ENCODE results near the gene PFAS. TPM values are rescaled to one million over a fixed set of nuclear protein-coding genes. Genes with fewer than 3 reads are reported as not detected.

The PFAS gene
- total RNA-seq, 4 donors from 2014 or later: 0.75 to 24.9 (median 8.9) TPM

DNA sequence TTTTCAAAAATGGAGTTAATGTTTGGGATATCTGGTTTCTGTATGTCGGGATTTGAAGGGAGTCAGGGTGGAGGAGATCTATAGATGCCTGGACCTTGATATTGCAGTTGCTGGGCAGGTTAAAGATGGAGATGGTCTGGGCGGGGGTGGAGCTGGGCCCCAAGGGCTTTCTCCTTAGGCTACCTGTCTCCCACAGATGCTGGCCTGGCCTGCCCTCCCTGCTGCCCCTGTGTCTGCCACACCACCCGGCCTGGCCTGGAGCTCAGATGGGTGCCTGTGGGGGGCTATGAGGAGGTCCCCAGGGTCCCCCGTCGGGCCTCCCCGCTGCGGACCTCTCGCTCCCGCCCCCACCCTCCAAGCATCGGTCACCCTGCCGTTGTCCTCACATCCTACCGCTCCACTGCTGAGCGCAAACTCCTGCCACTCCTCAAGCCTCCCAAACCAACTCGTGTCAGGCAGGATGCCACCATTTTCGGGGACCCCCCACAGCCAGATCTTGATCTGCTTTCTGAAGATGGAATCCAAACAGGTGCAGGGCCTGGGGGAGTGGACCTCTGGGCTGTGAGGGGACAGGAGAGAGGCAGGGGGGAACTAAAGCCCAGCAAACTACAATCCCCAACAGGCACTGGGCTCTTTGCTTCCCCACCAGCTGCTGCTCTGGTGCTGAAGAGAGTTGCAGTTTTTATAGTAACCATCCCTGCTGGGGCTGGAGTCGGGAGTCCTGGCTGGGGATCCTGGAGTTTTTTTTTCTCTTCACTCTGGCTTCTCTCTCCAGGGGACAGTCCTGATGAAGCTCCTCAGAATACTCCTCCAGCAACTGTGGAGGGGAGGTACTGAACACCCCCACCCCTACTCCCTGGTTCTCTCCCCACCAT lies 63.9 kb downstream of the PFAS start:
- Histone ChIP-seq H3K27me3 (peaks cover 76% of the 10 kb centered on the region), H3K4me3 (no peak overlapping the region), H3K27ac (no peak overlapping the region), H3K4me1 (peaks cover 0 to 8% (median 3%) of the 10 kb centered on the region in 4 donors), H3K36me3 (no peaks in the 10 kb centered on the region), H3K9me3 (no peaks in the 10 kb centered on the region)
- in situ Hi-C loops (cut with MboI; ENCODE audit: low pct_ligation_motif_present in 1 of 4, low pct_unique_long_range_greater_than_20kb in 1 of 4, low sequenced_read_pairs in 3 of 4) (loop anchor here in 2 of 4 donors (25.0 kb wide), 1 partner anchor 226 kb away; the partner anchor contains the start of gene ALOX12B (in 2 of the 2)), intact Hi-C loops (cut with DNase I; ENCODE audit: low total_unique reads) (no loop called here)
- TF ChIP-seq POLR2AphosphoS5 (IDR thresholded peaks at IDR 0.05): no peak
- no peak for TF ChIP-seq EP300 (IDR thresholded peaks at IDR 0.05; ENCODE audit: low read depth)
- TF ChIP-seq, protein P1, sequence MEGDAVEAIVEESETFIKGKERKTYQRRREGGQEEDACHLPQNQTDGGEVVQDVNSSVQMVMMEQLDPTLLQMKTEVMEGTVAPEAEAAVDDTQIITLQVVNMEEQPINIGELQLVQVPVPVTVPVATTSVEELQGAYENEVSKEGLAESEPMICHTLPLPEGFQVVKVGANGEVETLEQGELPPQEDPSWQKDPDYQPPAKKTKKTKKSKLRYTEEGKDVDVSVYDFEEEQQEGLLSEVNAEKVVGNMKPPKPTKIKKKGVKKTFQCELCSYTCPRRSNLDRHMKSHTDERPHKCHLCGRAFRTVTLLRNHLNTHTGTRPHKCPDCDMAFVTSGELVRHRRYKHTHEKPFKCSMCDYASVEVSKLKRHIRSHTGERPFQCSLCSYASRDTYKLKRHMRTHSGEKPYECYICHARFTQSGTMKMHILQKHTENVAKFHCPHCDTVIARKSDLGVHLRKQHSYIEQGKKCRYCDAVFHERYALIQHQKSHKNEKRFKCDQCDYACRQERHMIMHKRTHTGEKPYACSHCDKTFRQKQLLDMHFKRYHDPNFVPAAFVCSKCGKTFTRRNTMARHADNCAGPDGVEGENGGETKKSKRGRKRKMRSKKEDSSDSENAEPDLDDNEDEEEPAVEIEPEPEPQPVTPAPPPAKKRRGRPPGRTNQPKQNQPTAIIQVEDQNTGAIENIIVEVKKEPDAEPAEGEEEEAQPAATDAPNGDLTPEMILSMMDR (IDR thresholded peaks at IDR 0.05): no peak
- TF ChIP-seq POLR2A (IDR thresholded peaks at IDR 0.05): no peak
- no peak for DNase-seq
- 66% methylated on average over 16 of the region's 16 CpGs; no CpG with 5 or more reads in 1 of the 2 donors for WGBS, 2 donors (ENCODE audit: low coverage in 1 of 2)

DNA sequence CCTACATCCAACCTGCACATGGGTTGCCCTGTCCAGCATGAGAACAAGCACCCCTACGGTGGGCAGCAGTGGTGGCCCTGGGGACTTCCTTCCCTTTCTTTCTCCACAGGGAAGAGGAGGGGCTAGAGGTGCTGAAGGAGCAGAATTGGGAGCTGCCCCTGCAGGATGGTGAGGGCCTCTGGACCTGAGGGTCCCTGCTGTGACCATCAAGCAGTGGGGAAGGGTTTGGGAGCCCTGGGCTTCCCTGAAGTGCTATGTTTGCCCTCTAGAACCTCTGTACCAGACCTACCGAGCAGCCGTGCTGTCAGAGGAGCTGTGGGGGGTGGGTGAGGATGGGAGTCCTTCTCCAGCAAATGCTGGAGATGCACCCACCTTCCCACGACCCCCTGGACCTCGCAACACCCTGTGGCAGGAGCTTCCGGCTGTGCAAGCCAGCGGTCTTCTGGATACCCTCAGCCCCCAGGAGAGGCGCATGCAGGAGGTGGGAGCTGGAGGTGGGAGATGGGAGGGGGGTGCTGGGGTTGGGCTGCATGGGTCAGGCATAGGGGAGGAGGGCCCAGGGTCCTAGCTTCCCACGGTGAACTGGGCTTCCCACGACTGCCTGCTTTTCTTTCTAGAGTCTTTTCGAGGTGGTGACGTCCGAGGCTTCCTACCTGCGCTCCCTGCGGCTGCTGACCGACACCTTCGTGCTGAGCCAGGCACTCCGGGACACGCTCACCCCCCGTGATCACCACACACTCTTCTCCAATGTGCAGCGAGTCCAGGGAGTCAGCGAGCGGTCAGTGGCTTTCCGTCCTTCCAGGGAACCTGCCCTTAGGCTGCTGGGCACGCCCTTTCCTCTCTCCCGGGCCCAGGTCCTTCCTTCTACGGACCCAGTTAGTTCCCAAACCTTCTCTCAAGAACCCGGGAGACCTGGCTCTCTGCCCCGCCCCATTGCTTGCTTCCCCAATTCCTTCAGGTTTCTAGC lies 66.0 kb downstream of the PFAS start:
- Histone ChIP-seq H3K4me1 (peaks cover 0 to 8% (median 3%) of the 10 kb centered on the region in 4 donors), H3K9me3 (no peaks in the 10 kb centered on the region), H3K27me3 (peaks cover 79% of the 10 kb centered on the region), H3K36me3 (no peaks in the 10 kb centered on the region), H3K4me3 (no peak overlapping the region), H3K27ac (no peak overlapping the region)
- no peak for TF ChIP-seq EP300 (IDR thresholded peaks at IDR 0.05; ENCODE audit: low read depth)
- intact Hi-C loops (cut with DNase I; ENCODE audit: low total_unique reads) (no loop called here), in situ Hi-C loops (cut with MboI; ENCODE audit: low pct_ligation_motif_present in 1 of 4, low pct_unique_long_range_greater_than_20kb in 1 of 4, low sequenced_read_pairs in 3 of 4) (loop anchor here in 2 of 4 donors (25.0 kb wide), 1 partner anchor 228 kb away; the partner anchor contains the start of gene ALOX12B (in 2 of the 2))
- 13 to 31% methylated on average over 3 to 29 of the region's 29 CpGs for WGBS, 2 donors (ENCODE audit: low coverage in 1 of 2)
- DNase-seq: no peak

DNA sequence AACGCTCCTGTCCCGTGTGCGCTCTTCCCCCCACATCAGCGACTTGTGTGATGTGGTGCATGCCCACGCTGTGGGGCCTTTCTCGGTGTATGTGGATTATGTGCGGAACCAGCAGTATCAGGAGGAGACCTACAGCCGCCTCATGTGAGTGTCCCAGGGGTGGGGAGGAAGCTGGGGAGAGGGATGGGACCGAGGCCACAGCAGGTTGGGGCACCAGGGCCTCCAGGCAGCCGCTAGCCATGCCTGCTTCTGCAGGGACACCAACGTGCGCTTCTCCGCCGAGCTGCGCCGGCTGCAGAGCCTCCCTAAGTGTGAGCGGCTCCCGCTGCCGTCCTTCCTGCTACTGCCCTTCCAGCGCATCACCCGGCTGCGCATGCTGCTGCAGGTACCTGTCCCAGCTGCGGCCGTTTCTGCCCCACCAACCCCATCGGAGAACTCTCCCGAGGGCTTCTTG lies 66.7 kb downstream of the PFAS start:
- H3K36me3 ChIP-seq: no peaks in the 10 kb centered on the region
- H3K9me3 ChIP-seq: no peaks in the 10 kb centered on the region
- H3K4me1 ChIP-seq: peaks cover 0 to 8% (median 3%) of the 10 kb centered on the region in 4 donors
- H3K27ac ChIP-seq: no peak overlapping the region
- intact Hi-C loops (cut with DNase I; ENCODE audit: low total_unique reads): no loop called here
- H3K27me3 ChIP-seq: peaks cover 72% of the 10 kb centered on the region
- in situ Hi-C loops (cut with MboI; ENCODE audit: low pct_ligation_motif_present in 1 of 4, low pct_unique_long_range_greater_than_20kb in 1 of 4, low sequenced_read_pairs in 3 of 4): loop anchor here in 2 of 4 donors (25.0 kb wide), 1 partner anchor 228 kb away; the partner anchor contains the start of gene ALOX12B (in 2 of the 2)
- WGBS, 2 donors (ENCODE audit: low coverage in 1 of 2): 44% methylated on average over 26 of the region's 26 CpGs; no CpG with 5 or more reads in 1 of the 2 donors
- H3K4me3 ChIP-seq: no peak overlapping the region
- no peak for DNase-seq
- TF ChIP-seq, protein P1 (IDR thresholded peaks at IDR 0.05): no peak
- TF ChIP-seq POLR2AphosphoS5 (IDR thresholded peaks at IDR 0.05) (no peak), POLR2A (IDR thresholded peaks at IDR 0.05) (no peak), EP300 (IDR thresholded peaks at IDR 0.05; ENCODE audit: low read depth) (no peak)

DNA sequence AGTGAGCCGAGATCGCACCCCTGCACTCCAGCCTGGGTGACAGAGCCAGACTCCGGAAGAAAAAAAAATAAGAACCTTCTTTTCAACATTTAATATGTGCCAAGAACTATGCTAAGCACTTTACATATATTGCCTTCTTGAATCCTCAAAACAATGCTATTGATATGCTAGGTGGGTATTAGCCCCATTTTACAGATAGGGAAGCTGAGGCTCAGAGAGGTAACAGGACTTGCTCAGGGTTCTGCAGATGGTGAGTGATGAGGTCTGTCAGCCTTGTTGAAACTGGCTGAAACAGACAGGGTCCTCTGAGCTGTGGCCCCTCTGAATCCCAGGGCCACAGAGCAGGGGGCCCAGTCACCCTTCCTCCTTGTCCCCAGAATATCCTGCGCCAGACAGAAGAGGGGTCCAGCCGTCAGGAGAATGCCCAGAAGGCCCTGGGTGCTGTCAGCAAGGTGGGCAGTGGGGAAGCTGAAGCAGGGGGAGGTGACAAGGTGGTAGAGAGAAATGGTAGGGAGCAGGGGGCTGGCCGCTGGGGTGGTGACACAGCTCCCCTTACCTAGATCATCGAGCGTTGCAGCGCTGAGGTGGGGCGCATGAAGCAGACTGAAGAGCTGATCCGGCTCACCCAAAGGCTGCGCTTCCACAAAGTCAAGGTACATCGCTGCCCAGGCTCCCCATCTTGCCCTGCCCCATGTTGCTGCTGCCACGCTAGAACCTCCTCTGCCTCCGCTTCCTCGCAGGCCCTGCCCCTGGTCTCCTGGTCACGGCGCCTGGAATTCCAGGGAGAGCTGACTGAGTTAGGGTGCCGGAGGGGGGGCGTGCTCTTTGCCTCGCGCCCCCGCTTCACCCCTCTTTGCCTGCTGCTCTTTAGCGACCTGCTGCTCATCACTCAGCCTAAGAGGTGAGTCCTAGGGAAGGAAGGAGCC lies 69.2 kb downstream of the PFAS start:
- Histone ChIP-seq H3K27me3 (peaks cover 47% of the 10 kb centered on the region), H3K4me1 (peaks cover 0 to 8% (median 3%) of the 10 kb centered on the region in 4 donors), H3K9me3 (no peaks in the 10 kb centered on the region), H3K4me3 (no peak overlapping the region), H3K36me3 (no peaks in the 10 kb centered on the region), H3K27ac (no peak overlapping the region)
- no peak for DNase-seq
- in situ Hi-C loops (cut with MboI; ENCODE audit: low pct_ligation_motif_present in 1 of 4, low pct_unique_long_range_greater_than_20kb in 1 of 4, low sequenced_read_pairs in 3 of 4): loop anchor here in 2 of 4 donors (25.0 kb wide), 1 partner anchor 231 kb away; the partner anchor contains the start of gene ALOX12B (in 2 of the 2)
- 72 to 75% methylated on average over 11 to 24 of the region's 24 CpGs for WGBS, 2 donors (ENCODE audit: low coverage in 1 of 2)
- intact Hi-C loops (cut with DNase I; ENCODE audit: low total_unique reads): no loop called here
- TF ChIP-seq POLR2A (IDR thresholded peaks at IDR 0.05) (no peak), EP300 (IDR thresholded peaks at IDR 0.05; ENCODE audit: low read depth) (no peak), POLR2AphosphoS5 (IDR thresholded peaks at IDR 0.05) (no peak)
- TF ChIP-seq, protein P1 (IDR thresholded peaks at IDR 0.05): no peak

All from transverse colon (tissue), 4 donors.